CD14-positive monocyte (primary cell): Measurements from ENCODE around the gene PCYT2. TPM values are rescaled to one million over a fixed set of nuclear protein-coding genes. Genes with fewer than 3 reads are reported as not detected.

ENCODE experiments used
- DNase-seq, 3 donors: peaks; one replicate each; pipeline ENCODE4 v3.0.0-alpha.2; 2011 to 2022
- H2AFZ ChIP-seq: 2 replicates; pipeline ENCODE4 v1.6.0; 2012; ENCODE audit warnings: mild to moderate bottlenecking, low read depth, low read length, inconsistent platforms; ENCODE audit not compliant: insufficient read depth, poor library complexity, severe bottlenecking
- H3K27ac ChIP-seq, 2 donors: 1 replicate in 1 of 2; 2 replicates in 1 of 2; pipeline ENCODE4 v1.5.1; 2012 to 2013; ENCODE audit warnings: low read length in 2 of 2, control low read depth in 1 of 2, inconsistent platforms in 1 of 2, low read depth in 1 of 2, mild to moderate bottlenecking in 1 of 2
- H3K27me3 ChIP-seq, 2 donors: one replicate each; pipeline versions ENCODE4 v1.6.0 to v1.6.1; 2011 to 2013; ENCODE audit warnings: low read length in 2 of 2; ENCODE audit not compliant: control insufficient read depth in 2 of 2, insufficient read depth in 2 of 2
- H3K36me3 ChIP-seq, 2 donors: replicated peaks in 1 of 2; 1 replicate in 1 of 2; 2 replicates in 1 of 2; pipeline versions ENCODE4 v1.5.1 to v1.6.1; 2012 to 2013; ENCODE audit warnings: low read length in 2 of 2, control low read depth in 1 of 2, inconsistent platforms in 1 of 2, mild to moderate bottlenecking in 1 of 2; ENCODE audit not compliant: insufficient read depth in 2 of 2, control insufficient read depth in 1 of 2
- H3K4me1 ChIP-seq, 2 donors: 1 replicate in 1 of 2; 2 replicates in 1 of 2; pipeline versions ENCODE4 v1.5.1 to v1.6.1; 2012 to 2013; ENCODE audit warnings: low read length in 2 of 2, control low read depth in 1 of 2, inconsistent platforms in 1 of 2, mild to moderate bottlenecking in 1 of 2, moderate library complexity in 1 of 2; ENCODE audit not compliant: insufficient read depth in 2 of 2, control insufficient read depth in 1 of 2
- H3K4me2 ChIP-seq: replicated peaks from 2 replicates; pipeline ENCODE3; 2012; ENCODE audit warnings: low read length, moderate library complexity, mild to moderate bottlenecking; ENCODE audit not compliant: poor library complexity, severe bottlenecking; ENCODE audit errors: extremely low read depth
- H3K4me3 ChIP-seq, 3 experiments: fragments of 200-600 bp in 1 of 3; sonication (generic) in 1 of 3; replicated peaks in 1 of 3; 1 replicate in 2 of 3; 2 replicates in 1 of 3; pipeline ENCODE4 v1.5.1; 2011 to 2013; ENCODE audit warnings: low read length in 3 of 3, mild to moderate bottlenecking in 3 of 3, control low read depth in 2 of 3, low read depth in 2 of 3, inconsistent platforms in 1 of 3, moderate library complexity in 1 of 3
- H3K79me2 ChIP-seq: 2 replicates; pipeline ENCODE4 v1.6.0; 2012; ENCODE audit warnings: mild to moderate bottlenecking, control low read depth, inconsistent platforms, low read length, moderate library complexity; ENCODE audit not compliant: insufficient read depth
- H3K9ac ChIP-seq: 2 replicates; pipeline ENCODE4 v1.6.0; 2017; ENCODE audit warnings: low read length, mild to moderate bottlenecking; ENCODE audit not compliant: insufficient read depth, poor library complexity, severe bottlenecking
- H3K9me3 ChIP-seq, 2 donors: replicated peaks in 1 of 2; 1 replicate in 1 of 2; 2 replicates in 1 of 2; pipeline versions ENCODE4 v1.5.1 to v1.6.1; 2012 to 2013; ENCODE audit warnings: low read length in 2 of 2, control low read depth in 1 of 2; ENCODE audit not compliant: control insufficient read depth in 1 of 2, insufficient read depth in 1 of 2
- H4K20me1 ChIP-seq: 2 replicates; pipeline ENCODE4 v1.6.0; 2012; ENCODE audit warnings: mild to moderate bottlenecking, low read length, control low read depth, moderate library complexity; ENCODE audit not compliant: insufficient read depth
- H3K27ac Mint-ChIP-seq, 7 donors: one replicate each; pipeline ENCODE4 v1.8.0; 2020; ENCODE audit warnings: mild to moderate bottlenecking in 7 of 7, mixed read lengths in 7 of 7, moderate library complexity in 6 of 7, inconsistent platforms in 2 of 7
- H3K27me3 Mint-ChIP-seq, 3 donors: one replicate each; pipeline ENCODE4 v1.8.0; 2021 to 2022; ENCODE audit warnings: low read depth in 3 of 3, mild to moderate bottlenecking in 3 of 3, mixed read lengths in 3 of 3, moderate library complexity in 3 of 3, inconsistent platforms in 1 of 3
- H3K36me3 Mint-ChIP-seq, 2 donors: one replicate each; pipeline ENCODE4 v1.8.0; 2020; ENCODE audit warnings: mixed read lengths in 2 of 2, inconsistent platforms in 1 of 2, mild to moderate bottlenecking in 1 of 2
- H3K4me1 Mint-ChIP-seq: one replicate; pipeline ENCODE4 v1.8.0; 2020; ENCODE audit warnings: mild to moderate bottlenecking, mixed read lengths
- H3K4me3 Mint-ChIP-seq, 2 donors: one replicate each; pipeline ENCODE4 v1.8.0; 2020; ENCODE audit warnings: mild to moderate bottlenecking in 2 of 2, mixed read lengths in 2 of 2, moderate library complexity in 1 of 2
- H3K9me3 Mint-ChIP-seq, 7 donors: one replicate each; pipeline ENCODE4 v1.8.0; 2020 to 2022; ENCODE audit warnings: mixed read lengths in 7 of 7, mild to moderate bottlenecking in 6 of 7, moderate library complexity in 6 of 7, inconsistent platforms in 2 of 7
- CTCF ChIP-seq: fragments of 200-600 bp; IDR thresholded peaks from one replicate; pipeline ENCODE4 v1.8.0; 2022; ENCODE audit warnings: antibody characterized with exemption, mild to moderate bottlenecking
- WGBS: methylation state at CpG from one replicate; pipeline ENCODE4 v1.1.5; 2013; ENCODE audit warnings: missing lambda C conversion rate; ENCODE audit not compliant: insufficient coverage; 5-methylcytosine and 5-hydroxymethylcytosine counted together
- intact Hi-C, 2 donors: fragments of 100-400 bp; cut with micrococcal nuclease; formaldehyde crosslinking; loops; one replicate each; pipeline versions ENCODE4 v1.15.0 to v1.15.1; 2023
- polyA plus RNA-seq, 3 donors: library from polyadenylated mRNA; depleted of rRNA in 1 of 3; unstranded in 2 of 3; stranded (reverse) in 1 of 3; fragments of 300-500 nt in 2 of 3; fragments of >200 nt in 1 of 3; fragmentation: Illumina TruSeq in 2 of 3; gene quantifications; 1 replicate in 2 of 3; 2 replicates in 1 of 3; pipeline ENCODE4 v1.2.3, GENCODE V29; 2012 to 2021

The PCYT2 gene
- polyA plus RNA-seq, 3 donors = 10.7 to 14.5 (median 11.0) TPM

GRCh38 chr17:81878294-81878693, 32.9 kb downstream of the PCYT2 start:
- TF ChIP-seq CTCF = no peak
- no peaks in the 10 kb centered on the region for H4K20me1 ChIP-seq
- H3K27me3 Mint-ChIP-seq = peaks cover 0 to 4% (median 1%) of the 10 kb centered on the region in 3 donors
- no peaks in the 10 kb centered on the region for H3K79me2 ChIP-seq
- H2AFZ ChIP-seq = no peak overlapping the region
- no peak for DNase-seq
- no CpG with 5 or more reads among the region's 3 CpGs for WGBS
- H3K36me3 Mint-ChIP-seq = peaks cover 32 to 58% of the 10 kb centered on the region in 2 donors
- H3K4me3 ChIP-seq = no peak overlapping the region
- peaks cover 26 to 43% of the 10 kb centered on the region in 2 donors for H3K36me3 ChIP-seq
- no peaks in the 10 kb centered on the region for H3K4me1 ChIP-seq
- H3K4me3 Mint-ChIP-seq = no peak overlapping the region
- no peak overlapping the region for H3K27ac ChIP-seq
- H3K9me3 ChIP-seq = no peaks in the 10 kb centered on the region
- no peaks in the 10 kb centered on the region for H3K27me3 ChIP-seq
- H3K9ac ChIP-seq = no peak overlapping the region
- H3K27ac Mint-ChIP-seq = no peak overlapping the region
- no peak overlapping the region for H3K4me2 ChIP-seq
- no peaks in the 10 kb centered on the region for H3K9me3 Mint-ChIP-seq
- H3K4me1 Mint-ChIP-seq = no peaks in the 10 kb centered on the region
- intact Hi-C loops = no loop called here

GRCh38 chr17:81877569-81877968, 33.6 kb downstream of the PCYT2 start:
- intact Hi-C loops = no loop called here
- Mint-ChIP-seq H3K36me3 (peaks cover 31 to 54% of the 10 kb centered on the region in 2 donors), H3K4me3 (no peak overlapping the region), H3K27me3 (peaks cover 0 to 4% (median 1%) of the 10 kb centered on the region in 3 donors), H3K4me1 (peaks cover 4% of the 10 kb centered on the region), H3K9me3 (no peaks in the 10 kb centered on the region), H3K27ac (peak overlapping the region in 1 of 7 donors; percentile 32)
- WGBS = 95% methylated on average over 3 of the region's 5 CpGs
- TF ChIP-seq CTCF = no peak
- Histone ChIP-seq H2AFZ (no peak overlapping the region), H3K36me3 (peaks cover 25 to 43% of the 10 kb centered on the region in 2 donors), H3K4me2 (no peak overlapping the region), H3K27me3 (no peaks in the 10 kb centered on the region), H3K27ac (no peak overlapping the region), H4K20me1 (no peaks in the 10 kb centered on the region), H3K4me1 (peaks cover 1 to 4% of the 10 kb centered on the region in 2 donors), H3K79me2 (peaks cover 3% of the 10 kb centered on the region), H3K9ac (no peak overlapping the region), H3K4me3 (no peak overlapping the region), H3K9me3 (no peaks in the 10 kb centered on the region)
- DNase-seq = no peak
